Middle frontal gyrus (tissue), 1 donor: ENCODE measurements around the gene CRB2.
"Not testable (repeated sequence)": the region's sequence is repeated elsewhere in the genome, so short reads cannot be mapped to it uniquely, and the experiment has no call there.

Experiments
- DNase-seq: peaks from one replicate; pipeline ENCODE4 v3.0.0-alpha.2; 2015; ENCODE audit warnings: low spot score; ENCODE audit errors: extremely low spot score

CRB2 gene

GRCh38 chr9:123380852-123381705 is 25.1 kb downstream of the CRB2 start:
- DNase-seq = no peak

DNA sequence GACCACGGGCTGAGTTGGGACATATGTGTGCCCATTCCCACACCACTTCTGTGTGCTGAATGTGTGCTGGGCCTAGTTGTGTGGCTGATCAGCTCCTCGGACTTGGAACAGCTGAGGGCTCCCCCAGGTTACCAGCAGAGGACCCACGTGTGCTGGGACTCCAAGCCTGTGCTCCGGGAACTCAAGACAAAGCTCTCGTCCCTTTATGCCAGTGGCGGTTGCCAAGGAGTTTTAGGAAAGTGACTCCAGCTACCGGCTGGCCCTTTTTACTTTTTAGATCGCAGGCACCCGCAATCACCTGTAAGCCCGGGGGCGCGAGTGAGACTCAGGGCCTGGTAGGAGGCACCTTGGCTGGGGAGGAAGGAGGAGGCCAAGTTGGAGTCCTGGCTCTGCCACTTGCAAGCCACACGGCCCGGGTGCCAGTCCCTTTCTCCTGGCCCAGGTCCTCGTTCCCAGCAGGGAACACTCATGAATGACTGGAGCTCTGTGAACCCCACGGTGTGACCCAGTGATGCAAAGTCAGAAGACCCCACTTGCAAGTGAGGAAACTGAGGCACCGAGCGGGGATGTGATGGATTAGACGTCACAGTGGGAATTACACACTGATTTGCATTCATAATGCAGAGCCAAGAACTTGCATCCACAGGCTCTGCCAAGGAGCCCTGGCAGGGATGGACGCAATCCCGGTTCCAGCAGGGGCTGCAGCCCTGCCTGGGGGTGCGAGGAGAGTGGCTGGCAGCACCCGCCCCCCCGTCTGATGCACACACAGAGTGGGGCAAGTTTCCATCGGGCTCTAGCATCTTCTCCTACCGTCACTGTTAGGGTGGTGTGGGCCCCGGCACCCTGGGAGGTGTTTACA is 26.9 kb downstream of the CRB2 start:
- DNase-seq = no peak

DNA sequence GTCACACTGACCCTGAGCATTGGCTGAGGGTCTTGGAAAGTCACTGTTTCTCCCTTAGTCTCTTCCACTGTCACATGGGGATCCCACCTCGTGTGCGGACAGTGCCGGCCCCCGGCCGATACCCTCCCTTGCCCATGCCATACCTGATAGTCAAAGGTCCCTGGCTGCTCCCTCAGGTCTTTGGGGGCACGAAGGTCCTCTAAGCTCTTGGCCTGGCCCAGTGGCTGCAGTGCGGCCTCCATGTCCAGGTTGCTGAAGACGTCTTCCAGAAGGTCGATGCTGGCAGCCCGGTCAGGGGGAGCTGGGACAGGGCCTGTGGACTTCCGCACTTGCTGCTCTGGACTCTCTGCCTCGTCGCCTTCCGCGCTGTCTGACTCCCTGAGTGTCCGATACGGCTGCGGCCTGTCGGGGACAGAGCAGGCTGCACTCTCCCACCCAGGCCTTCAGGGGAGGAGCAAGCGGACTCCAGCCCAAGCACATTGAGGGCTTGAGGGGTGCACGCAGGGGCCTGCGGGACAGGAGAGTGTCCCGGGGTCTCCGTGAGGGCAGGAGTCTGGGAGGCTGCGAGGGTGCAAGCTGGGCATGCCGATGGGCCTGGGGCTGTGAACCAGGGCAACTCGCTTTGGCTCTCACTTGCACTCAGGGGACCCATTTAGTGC is 27.6 kb downstream of the CRB2 start:
- no peak for DNase-seq

GRCh38 chr9:123387686-123388085 is 31.7 kb downstream of the CRB2 start:
- no peak for DNase-seq

DNA sequence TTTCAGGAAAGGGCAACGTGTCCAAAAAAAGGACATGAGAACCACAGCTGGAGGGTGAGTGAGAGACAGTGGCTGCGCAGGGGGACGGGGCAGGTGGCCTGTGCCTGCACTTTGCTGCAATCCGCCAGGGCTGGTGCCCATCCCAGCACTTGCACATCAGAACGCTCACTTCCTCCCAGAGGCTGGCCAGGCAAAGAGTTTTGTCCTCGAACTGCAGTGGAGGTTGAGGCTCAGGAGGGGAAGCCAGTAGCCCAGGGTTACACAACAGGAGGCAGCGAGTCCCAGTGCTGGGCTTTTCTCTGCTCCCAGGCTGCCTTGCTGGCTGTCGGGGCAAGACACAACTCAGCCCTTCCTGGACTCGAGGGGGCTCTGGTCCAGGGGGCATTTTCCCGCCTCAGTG is 33.1 kb downstream of the CRB2 start:
- no peak for DNase-seq

- DNase-seq = no peak
These were observed 33.7 kb downstream of the CRB2 start for GRCh38 chr9:123389698-123390097.

DNA sequence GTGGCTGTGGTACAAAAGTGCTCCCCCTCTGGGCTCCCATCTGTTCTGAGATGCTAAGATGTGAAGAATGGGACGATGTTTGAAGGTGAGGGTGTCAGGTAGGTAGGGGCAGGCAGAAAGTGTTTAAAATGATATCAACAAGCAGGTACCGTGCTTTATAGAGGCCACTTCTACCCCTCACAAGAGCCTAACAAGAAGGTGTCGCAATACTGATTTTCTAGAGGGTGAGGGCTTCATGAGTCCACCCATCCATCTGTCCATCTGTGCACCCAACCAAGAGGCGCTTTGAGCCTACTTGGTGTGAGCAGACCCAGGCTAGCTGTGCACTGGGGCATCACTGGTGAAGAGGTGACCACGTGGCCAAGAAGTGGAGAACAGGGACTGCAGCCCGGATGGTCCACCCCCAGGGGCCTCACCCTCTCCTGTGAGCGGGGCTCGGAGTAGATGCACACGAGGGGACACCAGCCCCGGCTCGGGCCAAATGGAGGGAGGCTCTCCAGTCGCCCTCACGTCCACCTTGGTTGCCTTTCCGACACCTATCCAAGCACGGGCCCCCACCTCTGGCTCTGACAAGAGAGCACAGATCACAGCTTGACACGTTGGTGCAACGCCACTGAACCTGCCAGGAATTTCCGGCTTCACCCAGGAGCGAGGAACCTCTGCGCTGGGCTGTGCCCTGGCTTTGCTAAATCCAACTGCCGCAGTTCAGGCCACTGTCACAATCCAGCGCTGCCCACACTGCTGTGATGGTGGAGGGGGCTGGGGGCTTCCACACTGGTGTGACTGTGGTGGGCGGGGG is 34.5 kb downstream of the CRB2 start:
- DNase-seq = no peak

DNA sequence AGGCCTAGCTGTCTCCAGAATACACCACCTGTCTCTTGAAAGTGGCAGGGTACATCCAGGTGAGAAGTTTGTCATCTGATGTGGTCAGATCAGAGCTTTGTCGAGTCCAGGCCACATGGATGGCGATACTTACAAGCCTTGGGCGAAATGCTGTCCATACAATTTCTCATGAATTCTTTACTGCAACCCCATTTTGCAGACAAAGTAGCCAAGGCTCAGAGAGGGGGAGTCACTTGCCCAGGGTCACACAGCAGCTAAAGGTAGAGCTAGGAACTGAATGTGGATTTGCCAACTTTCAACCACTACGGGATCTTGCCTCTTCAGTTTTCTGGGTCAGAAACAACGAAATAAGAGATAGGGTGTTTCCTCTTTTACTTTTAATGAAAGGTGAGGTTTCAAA is 35.2 kb downstream of the CRB2 start:
- DNase-seq = no peak

DNA sequence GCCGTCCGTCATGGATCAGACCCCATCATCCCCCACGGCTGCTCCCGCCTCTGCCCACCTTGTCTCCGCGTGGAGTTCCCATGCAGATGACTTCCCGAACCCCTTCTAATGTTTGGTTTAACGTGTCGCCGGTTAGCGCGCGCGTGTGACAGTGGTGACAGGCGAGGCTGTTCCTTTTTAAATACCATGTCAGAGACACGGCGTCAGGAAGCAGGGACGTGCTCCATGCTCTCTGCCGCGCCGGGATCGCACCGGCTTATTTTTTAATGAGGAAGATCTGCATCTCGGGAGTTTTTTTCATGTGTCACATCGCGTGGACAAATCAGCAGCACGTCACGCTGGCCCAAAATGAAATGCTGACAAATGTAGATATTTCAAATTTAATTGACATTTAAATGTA is 35.9 kb downstream of the CRB2 start:
- DNase-seq = no peak

DNA sequence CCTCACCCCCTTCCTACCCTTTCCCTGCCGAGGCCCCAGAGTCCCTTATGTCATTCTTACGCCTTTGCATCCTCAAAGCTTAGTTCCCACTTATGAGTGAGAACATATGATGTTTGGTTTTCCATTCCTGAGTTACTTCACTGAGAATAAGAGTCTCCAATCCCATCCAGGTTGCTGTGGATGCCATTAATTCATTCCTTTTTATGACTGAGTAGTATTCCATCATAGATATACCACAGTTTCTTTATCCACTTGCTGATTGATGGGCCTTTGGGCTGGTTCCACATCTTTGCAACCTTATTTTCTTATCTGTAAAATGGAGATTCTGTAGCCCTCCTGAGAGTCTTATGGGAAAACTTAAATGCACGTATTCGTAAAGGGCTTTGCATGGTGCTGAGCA is 36.8 kb downstream of the CRB2 start:
- no peak for DNase-seq

DNA sequence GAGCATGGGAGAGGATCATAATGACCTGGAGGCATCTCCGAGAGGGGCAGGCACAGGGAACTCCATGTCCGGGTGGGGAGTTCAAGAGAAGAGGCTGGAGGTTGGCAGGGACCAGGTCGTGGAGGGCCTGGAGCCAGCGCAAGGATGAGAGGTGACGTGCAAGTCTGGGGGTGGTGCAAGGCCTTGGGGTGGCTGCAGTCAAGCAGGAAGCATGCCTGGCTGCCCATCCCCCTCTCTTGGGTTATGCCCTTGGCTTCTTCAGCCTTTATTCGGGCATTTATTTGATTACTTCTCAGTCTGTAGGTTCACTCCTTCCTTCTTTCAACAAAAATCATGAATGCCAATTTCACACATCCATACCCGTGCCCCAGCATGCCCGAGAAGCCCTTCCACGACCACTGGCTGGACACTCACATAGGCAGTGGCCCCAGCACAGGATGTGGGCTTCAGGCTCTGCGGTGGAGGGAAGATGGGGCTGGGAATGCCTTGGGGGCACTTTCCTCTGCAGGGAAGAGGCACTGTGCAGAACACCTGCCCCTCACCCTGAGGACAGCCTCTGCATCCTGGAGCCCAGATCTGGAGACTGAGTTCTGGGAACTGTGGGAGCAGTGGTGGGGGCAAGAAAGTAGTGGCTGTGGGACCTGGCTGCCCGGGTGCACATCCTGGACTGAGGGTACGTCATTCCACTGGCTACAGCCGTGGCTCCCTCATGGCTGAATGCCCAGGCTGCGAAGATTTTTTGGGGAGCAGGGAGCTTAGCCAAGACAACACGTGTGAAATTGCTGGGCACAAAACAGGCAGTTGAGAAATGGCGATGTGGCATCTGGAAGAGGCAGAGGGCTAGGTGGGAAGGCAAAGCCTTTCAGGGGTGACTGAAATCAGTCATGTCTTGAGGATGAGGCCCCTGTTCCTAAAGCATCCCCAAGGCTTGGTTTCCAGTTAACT is 38.6 kb downstream of the CRB2 start:
- no peak for DNase-seq

DNA sequence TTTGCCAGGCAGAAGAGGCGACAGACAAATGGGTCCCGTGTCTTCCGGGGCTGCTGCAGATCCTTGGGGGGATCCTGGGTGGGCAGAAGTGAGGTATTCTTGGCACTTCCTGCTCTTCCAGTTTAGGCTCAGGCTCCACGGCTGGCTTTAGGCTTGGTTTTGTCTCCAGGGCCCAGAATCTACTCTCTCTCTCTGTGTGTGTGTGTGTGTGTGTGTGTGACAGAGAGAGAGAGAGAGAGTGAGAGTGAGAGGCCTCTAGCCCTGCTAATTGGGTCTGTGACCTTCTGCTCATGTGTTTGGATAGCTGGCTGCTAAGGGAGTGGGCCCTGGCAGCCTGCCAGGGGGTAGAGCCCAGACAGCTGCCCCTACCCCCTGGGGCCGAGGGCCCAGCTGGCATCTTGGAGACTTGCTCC is 39.3 kb downstream of the CRB2 start:
- no peak for DNase-seq

GRCh38 chr9:123395689-123396511 is 39.9 kb downstream of the CRB2 start:
- DNase-seq = no peak

DNA sequence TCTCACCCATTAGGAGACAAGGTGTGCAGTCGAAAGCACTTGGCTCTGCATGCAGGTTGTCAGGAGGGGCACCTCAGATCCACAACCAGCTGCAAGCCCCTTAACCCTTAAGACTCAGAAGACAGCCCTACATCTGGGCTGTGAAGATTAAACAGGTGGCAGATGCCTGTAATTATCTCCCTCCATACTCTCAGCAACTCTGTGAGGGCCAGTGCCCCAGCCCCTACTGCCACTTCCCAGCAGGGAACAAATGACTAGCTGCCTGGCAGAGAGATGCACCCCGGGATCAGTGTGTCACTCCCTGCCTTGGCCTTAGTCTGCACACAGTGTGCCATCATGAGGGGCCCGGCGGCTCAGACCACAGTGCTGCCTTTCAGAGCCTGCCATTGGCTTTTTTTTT is 42.0 kb downstream of the CRB2 start:
- no peak for DNase-seq

GRCh38 chr9:123398938-123399337 is 42.9 kb downstream of the CRB2 start:
- DNase-seq = not testable (repeated sequence)

- no peak for DNase-seq
These were observed 43.9 kb downstream of the CRB2 start for GRCh38 chr9:123399803-123400378.

- no peak for DNase-seq
These were observed 45.0 kb downstream of the CRB2 start for GRCh38 chr9:123400926-123401503.

DNA sequence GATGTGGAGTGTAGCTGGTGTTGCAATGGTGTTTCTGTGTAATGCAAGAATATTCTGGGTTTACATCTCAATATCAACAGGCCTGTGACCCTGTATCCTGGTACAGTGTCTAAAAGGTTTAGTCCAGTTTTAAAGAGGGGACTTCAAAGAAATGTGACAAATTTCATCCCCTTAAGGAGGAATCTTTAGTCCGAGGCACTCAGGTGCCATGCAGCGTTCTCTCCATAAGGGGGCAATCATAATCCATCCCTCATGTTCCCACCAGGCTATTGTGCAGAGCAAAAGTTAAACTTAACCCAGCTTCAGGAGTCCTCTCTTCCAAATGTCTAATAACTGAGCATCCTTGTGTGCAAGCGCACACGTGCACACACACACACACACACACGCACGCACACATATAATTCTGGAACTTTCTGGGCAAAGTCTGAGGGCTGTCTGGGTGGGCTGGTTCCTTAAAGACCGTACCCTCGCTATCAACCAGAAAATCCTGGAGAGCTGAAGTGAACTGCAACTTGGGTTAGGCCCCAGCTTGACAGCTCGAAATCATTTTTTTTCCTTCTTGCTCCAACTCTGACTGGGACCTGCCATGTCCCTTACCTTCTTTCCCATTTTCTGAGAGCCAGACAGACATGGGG is 46.0 kb downstream of the CRB2 start:
- DNase-seq = peak; percentile 19
